ENCODE results near the gene ARHGAP9. TPM values are rescaled to one million over a fixed set of nuclear protein-coding genes. Genes with fewer than 3 reads are reported as not detected.
"Not testable (repeated sequence)": the region's sequence is repeated elsewhere in the genome, so short reads cannot be mapped to it uniquely, and the experiment has no call there.

The ARHGAP9 gene
- total RNA-seq, 3 donors from 2014 or later (not counting 1 experiment from before 2014, with no cell fraction given): 558 to 1,091 (median 1,015) TPM

DNA sequence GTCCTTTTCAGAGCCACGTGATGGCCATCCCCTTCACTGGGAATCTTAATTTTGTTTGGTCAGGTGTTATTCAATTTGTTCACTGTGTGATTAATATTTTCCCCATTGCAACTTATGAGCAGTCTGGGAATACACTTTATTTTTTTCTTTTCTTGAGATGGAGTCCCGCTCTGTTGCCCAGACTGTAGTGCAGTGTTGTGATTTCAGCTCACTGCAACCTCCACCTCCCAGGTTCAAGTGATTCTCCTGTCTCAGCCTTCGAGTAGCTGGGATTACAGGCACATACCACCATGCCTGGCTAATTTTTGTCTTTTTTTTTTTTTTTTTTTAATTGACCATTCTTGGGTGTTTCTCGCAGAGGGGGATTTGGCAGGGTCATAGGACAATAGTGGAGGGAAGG is 26.9 kb upstream of the ARHGAP9 start:
- H3K27me3 ChIP-seq (ENCODE audit: control insufficient read depth, insufficient read depth, low read length); intact Hi-C loops (cut with micrococcal nuclease); H3K4me1 Mint-ChIP-seq; H3K27ac ChIP-seq (ENCODE audit: low read length); H3K27ac Mint-ChIP-seq; H3K4me3 Mint-ChIP-seq; H3K4me3 ChIP-seq (ENCODE audit: low read length); H3K9me3 ChIP-seq (ENCODE audit: control insufficient read depth, insufficient read depth, low read length); H3K27me3 Mint-ChIP-seq (ENCODE audit: low read depth in 2 of 2); ATAC-seq; DNase-seq; H3K4me1 ChIP-seq (ENCODE audit: control insufficient read depth, insufficient read depth, low read length); H3K9me3 Mint-ChIP-seq: not testable (repeated sequence)
- 87% methylated on average over 3 of the region's 4 CpGs for WGBS (ENCODE audit: insufficient coverage)
- peaks cover 42% of the 10 kb centered on the region for H3K36me3 ChIP-seq (ENCODE audit: control insufficient read depth, insufficient read depth, low read length)
- H3K36me3 Mint-ChIP-seq: peaks cover 15% of the 10 kb centered on the region

DNA sequence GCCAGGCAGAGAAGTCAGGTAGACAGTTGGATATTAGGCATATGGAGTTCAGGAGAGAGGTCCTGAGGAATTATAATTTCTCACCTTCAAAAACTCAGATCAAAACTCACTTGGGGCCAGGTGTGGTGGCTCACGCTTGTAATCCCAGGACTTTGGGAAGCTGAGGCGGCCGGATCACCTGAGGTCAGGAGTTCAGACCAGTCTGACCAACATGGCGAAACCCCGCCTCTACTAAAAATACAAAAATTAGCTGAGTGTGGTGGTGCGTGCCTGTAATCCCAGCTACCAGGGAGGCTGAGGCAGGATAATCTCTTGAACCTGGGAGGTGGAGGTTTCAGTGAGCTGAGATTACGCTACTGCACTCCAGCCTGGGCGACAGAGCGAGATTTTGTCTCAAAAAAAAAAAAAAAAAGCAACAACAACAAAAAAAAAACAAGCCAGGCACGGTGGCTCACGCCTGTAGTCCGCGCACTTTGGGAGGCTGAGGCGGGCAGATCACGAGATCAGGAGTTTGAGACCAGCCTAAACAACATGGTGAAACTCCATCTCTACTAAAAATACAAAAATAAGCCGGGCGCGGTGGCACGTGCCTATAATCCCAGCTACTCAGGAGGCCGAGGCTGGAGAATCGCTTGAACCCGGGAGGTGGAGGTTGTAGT is 22.8 kb upstream of the ARHGAP9 start:
- peaks cover 18% of the 10 kb centered on the region for H3K36me3 Mint-ChIP-seq
- not testable (repeated sequence) for H3K9me3 ChIP-seq (ENCODE audit: control insufficient read depth, insufficient read depth, low read length)

DNA sequence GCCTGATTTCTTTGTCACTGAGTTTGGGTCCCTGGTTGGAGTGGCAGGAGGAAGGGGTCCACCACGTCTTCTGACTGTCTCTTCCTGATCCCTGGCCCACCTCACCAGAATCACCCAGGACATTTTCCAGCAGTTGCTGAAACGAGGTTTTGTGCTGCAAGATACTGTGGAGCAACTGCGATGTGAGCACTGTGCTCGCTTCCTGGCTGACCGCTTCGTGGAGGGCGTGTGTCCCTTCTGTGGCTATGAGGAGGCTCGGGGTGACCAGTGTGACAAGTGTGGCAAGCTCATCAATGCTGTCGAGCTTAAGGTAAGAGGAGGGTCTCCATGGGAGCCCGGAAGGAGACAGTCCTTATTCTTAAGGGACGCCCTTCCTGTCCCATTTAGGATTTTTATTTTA is 20.5 kb upstream of the ARHGAP9 start:
- no peaks in the 10 kb centered on the region for H3K9me3 Mint-ChIP-seq
- peaks cover 18% of the 10 kb centered on the region for H3K36me3 Mint-ChIP-seq
- Histone ChIP-seq H3K36me3 (ENCODE audit: control insufficient read depth, insufficient read depth, low read length) (peaks cover 54% of the 10 kb centered on the region), H3K4me3 (ENCODE audit: low read length) (no peak overlapping the region), H3K9me3 (ENCODE audit: control insufficient read depth, insufficient read depth, low read length) (no peaks in the 10 kb centered on the region), H3K27ac (ENCODE audit: low read length) (no peak overlapping the region), H3K4me1 (ENCODE audit: control insufficient read depth, insufficient read depth, low read length) (no peaks in the 10 kb centered on the region), H3K27me3 (ENCODE audit: control insufficient read depth, insufficient read depth, low read length) (no peaks in the 10 kb centered on the region)
- H3K4me3 Mint-ChIP-seq: no peak overlapping the region
- H3K4me1 Mint-ChIP-seq: peaks cover 4 to 7% of the 10 kb centered on the region in 2 donors
- TF ChIP-seq, protein P1, sequence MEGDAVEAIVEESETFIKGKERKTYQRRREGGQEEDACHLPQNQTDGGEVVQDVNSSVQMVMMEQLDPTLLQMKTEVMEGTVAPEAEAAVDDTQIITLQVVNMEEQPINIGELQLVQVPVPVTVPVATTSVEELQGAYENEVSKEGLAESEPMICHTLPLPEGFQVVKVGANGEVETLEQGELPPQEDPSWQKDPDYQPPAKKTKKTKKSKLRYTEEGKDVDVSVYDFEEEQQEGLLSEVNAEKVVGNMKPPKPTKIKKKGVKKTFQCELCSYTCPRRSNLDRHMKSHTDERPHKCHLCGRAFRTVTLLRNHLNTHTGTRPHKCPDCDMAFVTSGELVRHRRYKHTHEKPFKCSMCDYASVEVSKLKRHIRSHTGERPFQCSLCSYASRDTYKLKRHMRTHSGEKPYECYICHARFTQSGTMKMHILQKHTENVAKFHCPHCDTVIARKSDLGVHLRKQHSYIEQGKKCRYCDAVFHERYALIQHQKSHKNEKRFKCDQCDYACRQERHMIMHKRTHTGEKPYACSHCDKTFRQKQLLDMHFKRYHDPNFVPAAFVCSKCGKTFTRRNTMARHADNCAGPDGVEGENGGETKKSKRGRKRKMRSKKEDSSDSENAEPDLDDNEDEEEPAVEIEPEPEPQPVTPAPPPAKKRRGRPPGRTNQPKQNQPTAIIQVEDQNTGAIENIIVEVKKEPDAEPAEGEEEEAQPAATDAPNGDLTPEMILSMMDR (IDR thresholded peaks at IDR 0.05): no peak
- intact Hi-C loops (cut with micrococcal nuclease): no loop called here
- H3K27me3 Mint-ChIP-seq (ENCODE audit: low read depth in 2 of 2): no peaks in the 10 kb centered on the region
- no peak for ATAC-seq
- WGBS (ENCODE audit: insufficient coverage): 98% methylated on average over 11 of the region's 11 CpGs
- H3K27ac Mint-ChIP-seq: peak overlapping the region in 1 of 2 donors; percentile 19
- DNase-seq: no peak

More for the DNA sequence above, 22.8 kb upstream of the ARHGAP9 start:
- H3K4me1 Mint-ChIP-seq; H3K27ac ChIP-seq (ENCODE audit: low read length); intact Hi-C loops (cut with micrococcal nuclease); DNase-seq; ATAC-seq; H3K27me3 ChIP-seq (ENCODE audit: control insufficient read depth, insufficient read depth, low read length); H3K4me3 Mint-ChIP-seq; H3K9me3 Mint-ChIP-seq; H3K4me3 ChIP-seq (ENCODE audit: low read length); H3K27me3 Mint-ChIP-seq (ENCODE audit: low read depth in 2 of 2); H3K4me1 ChIP-seq (ENCODE audit: control insufficient read depth, insufficient read depth, low read length): not testable (repeated sequence)
- H3K36me3 ChIP-seq (ENCODE audit: control insufficient read depth, insufficient read depth, low read length): peaks cover 59% of the 10 kb centered on the region
- WGBS (ENCODE audit: insufficient coverage): 98% methylated on average over 19 of the region's 22 CpGs
- peak overlapping the region in 1 of 2 donors; percentile 2 for H3K27ac Mint-ChIP-seq

DNA sequence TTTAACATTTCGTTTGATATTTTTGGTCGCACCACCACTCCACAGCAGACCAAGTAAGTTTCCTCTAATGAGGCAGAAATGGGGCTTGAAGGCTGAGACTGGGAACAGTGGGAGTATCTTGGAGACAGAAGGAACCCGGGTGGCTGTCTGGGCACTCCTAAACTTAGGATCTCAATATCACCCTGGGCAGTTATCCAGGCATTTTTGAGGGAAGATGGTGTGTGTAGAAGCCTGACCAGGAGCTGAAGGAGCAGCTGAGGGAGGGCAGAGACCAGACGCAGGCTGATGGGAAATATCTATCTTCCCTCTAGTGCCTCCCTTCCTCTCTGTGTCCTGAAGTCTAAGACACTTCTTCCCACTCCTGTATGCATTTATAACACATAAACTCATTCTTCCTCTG is 18.9 kb upstream of the ARHGAP9 start:
- Histone ChIP-seq H3K9me3 (ENCODE audit: control insufficient read depth, insufficient read depth, low read length) (no peaks in the 10 kb centered on the region), H3K36me3 (ENCODE audit: control insufficient read depth, insufficient read depth, low read length) (peaks cover 44% of the 10 kb centered on the region), H3K4me3 (ENCODE audit: low read length) (no peak overlapping the region), H3K27me3 (ENCODE audit: control insufficient read depth, insufficient read depth, low read length) (no peaks in the 10 kb centered on the region), H3K27ac (ENCODE audit: low read length) (no peak overlapping the region), H3K4me1 (ENCODE audit: control insufficient read depth, insufficient read depth, low read length) (no peaks in the 10 kb centered on the region)
- intact Hi-C loops (cut with micrococcal nuclease): no loop called here
- ATAC-seq: no peak
- 100% methylated on average over 3 of the region's 4 CpGs for WGBS (ENCODE audit: insufficient coverage)
- Mint-ChIP-seq H3K27ac (peak overlapping the region in 1 of 2 donors; percentile 40), H3K27me3 (ENCODE audit: low read depth in 2 of 2) (no peaks in the 10 kb centered on the region), H3K36me3 (peaks cover 18% of the 10 kb centered on the region), H3K4me3 (no peak overlapping the region), H3K9me3 (no peaks in the 10 kb centered on the region), H3K4me1 (peaks cover 4 to 7% of the 10 kb centered on the region in 2 donors)
- no peak for DNase-seq
- TF ChIP-seq, protein P1 (IDR thresholded peaks at IDR 0.05): no peak
